Activated CD4-positive, CD25-positive, alpha-beta regulatory T cell (primary cell): ENCODE results near the gene SPTBN5.

ENCODE experiments used
- DNase-seq, 4 experiments: peaks; one replicate each; lab custom pipeline; 2025; lab: John Stamatoyannopoulos, UW

SPTBN5 gene

DNA sequence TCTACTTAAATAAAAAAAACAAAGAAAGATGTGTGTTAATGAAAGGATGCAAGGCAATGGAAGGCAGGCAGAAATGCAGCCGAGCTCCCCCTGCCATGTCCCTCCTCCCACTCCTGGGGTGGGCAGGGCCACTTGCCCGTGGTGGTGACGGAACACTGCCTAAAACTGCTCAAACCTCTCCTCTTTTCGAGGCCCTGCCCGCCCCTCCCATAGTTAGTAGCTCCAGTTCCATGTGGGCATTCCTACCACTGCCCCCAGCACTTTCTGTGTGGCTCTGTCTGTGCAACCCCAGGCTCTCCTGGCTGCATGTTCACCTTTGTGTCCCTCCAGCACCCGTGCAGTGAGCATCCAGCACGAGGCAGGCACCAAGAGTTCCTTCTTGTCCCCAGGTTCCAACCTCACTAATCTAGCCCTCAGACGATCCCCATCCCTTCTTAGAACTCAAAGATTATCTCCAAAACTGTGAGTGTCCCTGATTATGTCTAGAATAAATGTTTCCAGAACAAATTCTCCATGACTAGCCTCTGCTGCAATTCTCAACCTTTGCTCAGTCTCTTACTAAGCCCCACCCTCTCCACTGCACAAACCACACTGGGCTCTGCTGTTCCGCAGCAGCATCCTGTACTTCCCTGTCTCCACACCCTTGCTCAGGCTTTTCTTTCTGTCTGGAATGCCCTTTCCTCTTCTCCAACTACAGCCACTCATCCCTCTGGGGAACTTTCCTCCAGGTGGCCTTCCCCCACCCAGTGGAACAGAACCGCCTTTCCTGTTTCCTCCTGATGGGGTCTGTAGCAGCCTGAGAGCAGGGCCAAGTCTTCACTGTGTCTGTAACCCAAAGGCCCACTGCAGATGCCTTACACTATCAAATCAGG is 32.6 kb upstream of the SPTBN5 start:
- DNase-seq: no peak

DNA sequence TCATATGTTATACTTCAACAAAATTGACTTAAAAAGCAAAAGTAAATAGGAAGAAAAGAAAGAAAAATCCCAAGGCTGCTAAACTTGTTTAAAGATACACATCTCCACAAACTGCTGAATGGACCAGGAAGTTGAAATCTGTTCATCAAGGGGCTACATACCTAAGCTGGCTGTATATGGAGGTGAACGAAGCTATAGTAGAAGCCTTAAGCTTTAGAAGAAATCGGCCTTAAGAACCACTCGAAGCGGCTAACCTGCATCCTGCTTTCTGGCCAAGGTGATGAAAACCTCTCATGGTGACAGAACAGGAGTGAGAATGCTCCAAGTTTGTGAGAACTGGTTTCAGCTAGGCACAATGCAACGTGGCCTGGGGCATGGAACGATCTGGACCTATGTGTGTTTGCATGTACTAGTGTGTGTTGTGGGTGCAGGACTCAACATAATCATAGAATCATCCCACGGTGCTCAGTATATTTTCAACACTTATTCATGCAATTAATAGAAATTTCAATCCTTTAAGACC is 31.3 kb upstream of the SPTBN5 start:
- no peak for DNase-seq

DNA sequence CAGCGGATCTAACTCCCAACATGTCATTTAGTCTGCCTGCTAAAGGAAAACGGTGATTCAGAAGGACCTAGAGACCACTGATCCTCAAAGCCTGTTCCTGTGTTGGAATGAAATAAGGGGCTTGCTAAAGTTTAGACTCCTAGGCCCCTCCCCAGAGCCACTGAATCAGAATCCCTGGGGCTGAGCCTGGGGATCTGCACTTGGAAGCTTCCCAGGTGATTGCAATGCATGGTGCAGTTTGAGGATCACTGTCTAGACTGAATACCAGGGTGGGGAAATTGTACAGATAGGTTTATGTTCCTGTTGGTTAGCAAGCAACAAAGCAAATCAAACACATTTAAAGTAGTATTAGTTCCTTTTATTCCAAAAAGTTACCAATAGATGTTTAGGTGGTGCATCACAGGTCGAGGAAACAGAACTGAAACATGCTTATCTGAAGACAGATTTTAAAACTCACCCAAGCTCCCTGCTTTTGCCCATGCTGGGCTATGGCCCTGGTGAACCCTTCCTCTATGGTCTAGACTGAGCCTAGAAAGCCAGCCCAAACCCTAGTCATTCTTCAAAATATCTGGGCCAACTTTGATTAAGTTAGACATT is 29.6 kb upstream of the SPTBN5 start:
- no peak for DNase-seq

- DNase-seq: no peak
Measured at GRCh38 chr15:41922353-41922752, 28.5 kb upstream of the SPTBN5 start.

GRCh38 chr15:41921639-41922038 is 27.8 kb upstream of the SPTBN5 start:
- no peak for DNase-seq

DNA sequence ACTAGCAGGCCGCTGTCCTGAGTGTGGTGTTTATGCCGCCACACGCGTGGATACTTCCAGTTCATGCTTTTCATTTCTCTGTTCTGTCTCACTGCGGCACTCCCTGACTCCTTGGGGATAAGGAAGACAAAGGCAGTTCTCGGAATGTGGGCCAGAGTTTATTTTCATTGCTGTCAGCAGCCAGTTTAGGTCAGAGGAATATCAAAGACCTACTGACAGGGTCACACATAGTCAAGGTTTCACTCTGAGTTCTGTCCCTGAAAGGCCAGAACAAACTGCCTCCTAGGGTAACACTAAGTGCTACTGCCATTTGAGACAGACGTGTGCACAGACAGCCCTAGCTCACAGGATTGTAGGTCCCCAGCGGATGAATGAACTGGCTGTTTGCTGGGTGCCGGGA is 27.3 kb upstream of the SPTBN5 start:
- DNase-seq: no peak

DNA sequence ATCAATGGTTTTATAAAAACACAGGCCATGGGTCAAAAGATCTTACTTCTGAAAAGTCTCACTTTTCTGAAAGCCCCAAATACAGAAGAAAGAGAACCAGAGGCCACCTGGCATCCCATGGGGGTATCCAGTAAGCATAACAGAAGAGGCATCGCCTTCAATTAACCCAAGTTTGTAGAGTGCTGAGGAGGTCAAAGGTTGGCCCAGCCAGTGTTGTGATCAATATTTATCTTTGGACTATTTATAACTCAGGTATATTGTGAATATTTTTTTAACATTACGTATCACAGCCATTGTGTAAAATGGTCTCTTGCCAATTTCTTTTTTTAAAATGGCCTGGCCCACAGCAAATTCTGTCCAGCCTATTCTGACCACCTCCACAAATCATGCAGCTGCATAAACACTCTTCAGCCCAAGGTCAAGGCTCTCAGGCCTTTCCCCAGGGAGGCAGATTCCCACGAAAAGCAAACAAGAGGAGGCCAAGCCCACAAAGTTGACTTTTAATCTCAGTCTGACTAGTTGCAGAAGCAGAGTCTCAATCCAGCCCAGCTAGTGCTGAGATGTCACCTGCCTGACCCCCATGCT is 26.2 kb upstream of the SPTBN5 start:
- no peak for DNase-seq

GRCh38 chr15:41919201-41919820 is 25.5 kb upstream of the SPTBN5 start:
- no peak for DNase-seq

DNA sequence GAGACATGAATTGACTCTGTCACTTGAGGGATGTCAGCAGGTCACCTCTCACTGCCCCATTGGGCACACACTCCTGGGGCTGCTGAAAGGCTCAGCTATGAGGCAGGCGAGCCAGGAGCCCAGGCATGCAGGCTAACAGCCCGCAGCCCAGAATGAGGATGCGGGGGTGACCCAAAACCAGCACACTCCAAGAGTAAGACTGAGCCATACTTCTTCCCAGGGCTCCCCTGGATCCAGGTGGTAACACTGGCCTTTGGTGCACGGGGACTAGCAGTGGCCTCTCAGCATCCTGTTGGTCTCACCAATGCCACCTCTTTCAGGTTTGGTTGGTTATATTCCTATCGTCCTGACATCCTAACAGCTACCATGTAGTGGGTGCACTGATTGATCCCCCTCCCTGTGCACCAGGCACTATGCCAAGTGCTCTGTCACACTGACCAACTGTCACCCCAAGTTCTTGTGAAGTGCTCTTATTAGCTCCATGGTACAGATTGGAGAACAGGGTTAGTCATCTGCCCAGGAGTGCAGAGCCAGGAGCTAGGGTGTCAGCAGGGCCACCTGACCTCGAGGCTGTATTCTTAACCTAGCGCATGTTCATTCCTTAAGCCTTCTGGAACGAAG is 24.8 kb upstream of the SPTBN5 start:
- DNase-seq: no peak

GRCh38 chr15:41917767-41918430 is 24.0 kb upstream of the SPTBN5 start:
- no peak for DNase-seq

DNA sequence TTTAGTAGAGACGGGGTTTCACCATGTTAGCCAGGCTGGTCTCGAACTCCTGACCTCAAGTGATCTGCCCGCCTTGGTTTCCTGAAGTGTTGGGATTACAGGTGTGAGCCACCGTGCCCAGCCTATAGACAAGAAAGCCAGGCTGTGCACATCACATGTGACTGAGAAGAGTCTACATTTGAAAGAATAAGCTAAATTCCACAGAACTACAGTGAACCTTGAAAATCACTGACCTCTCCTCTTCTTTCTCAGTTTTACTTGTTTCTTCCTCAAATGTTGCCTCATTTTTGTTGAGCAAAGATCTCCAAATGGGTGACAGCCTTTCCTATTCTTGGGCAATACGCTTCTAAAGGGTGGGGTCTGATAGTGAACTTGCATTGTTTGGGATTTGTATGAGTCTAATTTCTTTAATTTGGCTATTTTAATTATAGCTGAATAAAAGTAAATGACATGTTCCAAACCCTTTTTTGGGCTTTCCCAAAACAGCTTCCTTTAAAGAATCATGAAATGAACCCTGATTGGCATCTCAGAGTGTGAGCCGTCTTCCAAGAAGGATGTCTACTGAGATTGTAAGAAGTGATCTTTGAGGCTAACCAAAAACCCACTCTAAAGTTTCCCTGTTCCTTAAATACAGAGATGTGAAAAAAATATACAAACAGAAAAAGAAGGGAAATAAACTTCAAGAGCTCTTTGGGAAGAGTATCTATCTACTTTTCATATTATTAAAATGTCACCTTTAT is 21.6 kb upstream of the SPTBN5 start:
- no peak for DNase-seq

DNA sequence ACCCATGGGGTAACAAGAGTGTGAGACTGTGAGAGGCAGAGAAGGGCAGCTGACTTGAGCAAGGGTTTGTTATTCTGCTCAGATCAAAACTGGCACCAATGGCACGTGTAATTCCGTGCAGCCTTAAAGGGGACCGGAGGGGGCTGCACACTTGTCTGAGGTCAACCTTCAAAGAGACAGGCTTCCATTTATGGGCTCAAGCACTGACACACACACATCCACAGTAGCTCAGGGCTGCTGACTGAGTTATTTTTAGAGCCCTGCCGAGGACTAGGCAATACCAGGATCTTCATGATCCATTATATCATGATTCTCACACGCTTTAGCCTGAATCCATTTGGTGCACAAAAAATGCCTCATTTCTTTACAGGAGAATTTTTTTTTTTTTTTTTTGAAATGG is 20.6 kb upstream of the SPTBN5 start:
- DNase-seq: no peak

DNA sequence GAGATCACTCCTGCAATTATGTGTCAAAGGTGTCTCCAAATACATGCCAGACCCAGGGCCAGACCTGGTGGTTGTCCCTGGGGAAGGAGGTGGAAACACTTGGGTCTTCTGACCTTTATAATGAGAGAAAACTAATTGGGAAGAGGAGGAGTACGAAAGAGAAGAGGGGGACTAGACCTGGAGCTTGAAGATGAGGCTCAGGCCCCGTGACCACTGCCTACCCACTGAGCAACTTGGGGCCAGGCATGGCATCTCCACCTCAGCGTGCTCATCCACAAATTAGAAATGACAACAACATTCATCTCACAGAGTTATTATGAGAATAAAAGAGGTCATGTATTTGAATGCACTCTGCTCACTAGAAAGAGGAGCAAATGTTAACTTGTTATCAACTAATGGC is 19.4 kb upstream of the SPTBN5 start:
- no peak for DNase-seq

DNA sequence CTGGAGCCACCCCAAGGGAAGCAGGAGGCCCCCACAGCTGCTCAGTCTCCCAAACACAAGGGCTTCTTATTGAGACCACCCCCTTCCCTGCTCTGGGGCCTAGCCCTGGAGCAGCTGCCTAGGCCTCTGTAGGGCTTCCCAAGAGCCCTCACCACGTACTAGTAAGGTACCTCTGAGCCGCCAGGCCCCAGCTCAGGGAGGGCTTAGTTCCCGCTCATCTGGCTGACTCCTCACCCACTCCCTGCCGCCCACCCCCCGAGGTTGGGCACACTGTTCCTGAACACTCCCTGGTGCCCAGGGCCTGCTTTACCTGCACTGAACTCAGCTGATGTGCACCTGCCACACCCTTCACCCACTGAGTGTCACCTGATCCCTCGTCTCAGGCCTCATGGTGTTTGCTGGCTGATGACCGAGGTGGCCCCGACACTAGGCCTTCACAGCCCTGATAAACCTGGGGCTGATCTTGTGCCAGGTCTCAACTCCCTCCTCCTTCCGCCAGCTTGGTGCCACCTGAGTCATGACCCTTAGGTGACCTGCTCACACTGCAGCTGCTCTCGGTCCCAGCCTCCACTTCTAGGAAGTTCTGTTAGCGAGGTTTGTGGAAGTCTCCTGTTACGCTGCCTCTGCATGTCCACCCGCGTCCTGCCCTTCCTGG is 18.0 kb upstream of the SPTBN5 start:
- DNase-seq: no peak

GRCh38 chr15:41908736-41909461 is 15.0 kb upstream of the SPTBN5 start:
- DNase-seq: no peak

DNA sequence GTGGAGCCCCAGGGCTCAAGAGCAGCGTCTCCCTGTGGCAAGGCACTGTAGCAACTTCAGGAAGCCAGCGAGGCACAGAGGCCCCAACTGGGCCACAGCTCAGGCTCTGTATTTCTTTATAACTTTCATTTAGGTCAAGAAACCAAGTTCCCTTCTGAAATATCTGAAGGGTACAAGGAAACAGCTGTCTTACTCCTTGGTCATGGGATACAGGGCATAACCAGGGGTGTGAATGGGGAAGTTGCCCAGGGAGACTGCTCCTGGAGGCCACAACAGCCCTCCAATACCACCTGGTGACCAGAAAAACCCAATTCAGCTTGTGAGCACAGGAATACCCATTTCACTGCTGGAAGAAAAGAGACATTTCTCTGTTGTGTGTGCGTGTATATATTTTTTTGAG is 13.3 kb upstream of the SPTBN5 start:
- DNase-seq: no peak

GRCh38 chr15:41906608-41907007 is 12.8 kb upstream of the SPTBN5 start:
- no peak for DNase-seq

GRCh38 chr15:41905036-41905793 is 11.4 kb upstream of the SPTBN5 start:
- no peak for DNase-seq

DNA sequence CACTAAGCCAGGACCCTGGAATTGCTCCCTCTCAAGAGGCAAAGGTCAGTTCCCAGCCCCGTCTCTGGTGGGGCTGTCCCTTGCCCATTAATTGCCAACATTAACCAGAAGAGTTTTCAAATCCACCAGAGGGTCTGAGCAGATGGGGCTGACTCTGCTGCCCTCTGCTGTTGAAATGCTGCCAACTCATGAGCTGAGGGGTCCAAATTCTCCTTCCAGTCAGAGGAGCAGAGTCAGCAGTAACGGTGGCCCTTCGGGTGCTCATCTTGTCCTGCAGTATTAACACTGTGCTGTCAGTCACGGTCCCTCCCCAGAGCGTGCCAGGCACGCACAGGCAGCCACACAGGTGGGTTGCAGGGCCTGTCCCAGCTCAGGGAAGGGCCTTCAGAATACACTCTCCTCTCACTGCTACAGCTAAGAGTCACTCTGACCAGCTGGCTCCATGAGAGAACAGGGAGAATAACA is 10.7 kb upstream of the SPTBN5 start:
- peak; percentile 38 to 52 (median 43) for DNase-seq
